HG03196 (cell line): ENCODE results near the gene STK32C.

Experiments used
- ATAC-seq: cut with Tn5 transposase; IDR thresholded peaks from one replicate; pipeline ENCODE4 v1.9.1; 2021; ENCODE audit not compliant: unreplicated experiment

Gene STK32C

DNA sequence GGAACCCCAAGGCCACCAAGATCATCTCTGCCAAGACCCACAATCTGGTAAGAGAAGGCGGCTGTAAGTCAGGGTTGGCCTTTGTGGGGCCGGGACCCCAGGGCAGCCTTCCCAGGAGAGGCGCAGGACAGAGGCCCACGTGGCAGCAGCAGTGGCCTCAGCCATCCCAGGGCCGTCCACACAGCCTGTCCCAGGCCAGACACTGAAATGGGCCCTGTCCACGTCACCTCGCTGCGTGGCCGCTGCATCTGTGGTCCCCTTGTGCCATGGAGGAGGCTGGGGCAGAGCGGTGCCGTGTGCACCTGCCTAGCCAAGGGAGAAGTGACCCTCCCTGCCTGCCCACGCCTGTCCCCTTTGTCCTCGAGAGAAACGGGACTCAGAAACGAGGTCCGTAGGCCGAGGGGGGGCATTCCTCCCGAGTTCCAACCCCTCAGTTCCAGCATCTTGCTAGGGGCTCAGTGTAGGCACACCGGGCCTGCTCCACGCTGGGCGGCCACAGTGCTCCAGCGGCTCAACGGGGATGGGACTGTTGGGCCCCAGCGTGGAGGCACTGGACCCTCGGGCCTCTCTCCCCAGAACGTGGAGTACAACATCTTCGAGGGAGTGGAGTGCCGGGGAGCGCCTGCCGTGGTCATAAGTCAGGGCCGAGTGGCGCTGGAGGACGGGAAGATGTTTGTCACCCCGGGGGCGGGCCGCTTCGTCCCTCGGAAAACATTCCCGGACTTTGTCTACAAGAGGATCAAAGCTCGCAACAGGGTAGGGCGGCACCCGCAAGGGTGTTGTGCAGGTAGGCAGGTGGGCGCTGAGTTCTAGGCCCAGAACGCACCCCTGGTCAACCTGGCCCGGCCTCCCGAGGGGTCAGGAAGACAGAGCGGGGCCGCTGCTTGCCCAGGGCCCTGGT is 105.4 kb downstream of the STK32C start:
- no peak for ATAC-seq

DNA sequence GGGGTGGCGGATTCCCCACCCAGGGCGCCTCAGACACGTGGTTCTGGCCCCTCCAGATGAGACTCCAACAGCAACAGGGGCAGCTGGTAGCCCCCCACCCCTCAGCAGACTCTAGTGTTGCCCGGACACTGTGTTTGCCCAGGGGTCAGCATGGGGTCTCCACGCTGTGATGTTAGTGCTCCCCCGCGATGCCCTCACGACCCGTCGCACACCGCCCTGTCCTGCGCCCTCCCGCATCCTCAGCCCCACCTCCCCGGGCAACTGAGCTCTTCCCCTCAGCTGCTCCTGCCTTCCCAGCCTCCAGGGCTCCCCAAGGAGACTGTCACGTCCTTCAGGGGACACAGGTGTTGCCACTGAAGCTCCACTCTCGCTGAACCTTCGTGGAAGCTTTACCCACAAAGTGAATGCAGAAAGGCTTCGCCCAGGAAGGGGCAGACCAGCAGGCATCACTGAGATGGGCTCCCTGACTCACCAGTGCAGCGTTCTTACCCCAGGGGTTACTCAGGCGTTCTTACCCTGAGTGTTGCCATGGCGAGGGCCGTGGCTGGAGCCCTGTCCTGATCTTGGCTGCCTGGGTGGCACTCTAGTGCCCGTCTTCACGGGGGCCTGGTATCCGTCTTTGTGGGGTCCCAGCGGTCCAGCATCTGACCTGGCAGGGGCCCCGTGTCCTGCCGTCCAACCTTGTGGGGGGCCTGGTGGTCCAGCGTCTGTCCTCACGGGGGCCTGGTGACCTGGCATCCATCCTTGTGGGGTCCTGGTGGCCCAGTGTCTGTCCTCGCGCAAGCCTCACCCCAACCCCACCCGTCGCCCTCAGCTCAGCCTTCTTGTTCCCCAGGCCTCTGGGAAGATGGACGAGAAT is 106.4 kb downstream of the STK32C start:
- no peak for ATAC-seq

DNA sequence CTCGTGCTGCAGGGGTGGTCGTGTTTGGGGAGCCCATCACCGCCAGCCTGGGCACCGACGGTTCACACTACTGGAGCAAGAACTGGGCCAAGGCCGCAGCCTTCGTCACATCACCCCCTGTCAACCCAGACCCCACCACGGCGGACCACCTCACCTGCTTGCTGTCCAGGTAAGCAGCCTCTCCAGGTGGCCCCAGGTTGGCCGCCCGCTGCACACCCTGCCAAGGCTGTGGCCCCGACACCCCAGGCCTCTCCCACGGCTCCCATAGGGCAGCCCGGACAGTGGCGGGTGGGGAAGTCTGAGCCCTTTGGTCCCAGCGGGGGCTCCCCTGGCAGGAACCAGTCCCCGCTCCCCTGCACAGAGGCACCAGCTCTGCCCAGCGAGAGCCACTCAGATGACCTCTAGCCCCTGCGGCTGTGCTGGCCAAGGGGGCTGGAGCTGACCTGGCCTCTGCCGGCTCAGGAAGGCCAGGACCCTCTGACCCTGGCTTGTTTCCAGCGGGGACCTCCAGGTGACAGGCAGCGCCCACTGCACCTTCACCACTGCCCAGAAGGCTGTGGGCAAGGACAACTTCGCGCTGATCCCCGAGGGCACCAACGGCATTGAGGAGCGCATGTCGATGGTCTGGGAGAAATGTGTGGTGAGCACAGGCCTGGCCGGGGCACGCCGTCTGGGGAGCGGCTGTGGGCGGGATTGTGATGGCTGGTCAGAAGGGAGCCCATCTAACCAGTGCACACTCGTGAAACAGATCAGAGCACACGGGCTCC is 107.2 kb downstream of the STK32C start:
- no peak for ATAC-seq

DNA sequence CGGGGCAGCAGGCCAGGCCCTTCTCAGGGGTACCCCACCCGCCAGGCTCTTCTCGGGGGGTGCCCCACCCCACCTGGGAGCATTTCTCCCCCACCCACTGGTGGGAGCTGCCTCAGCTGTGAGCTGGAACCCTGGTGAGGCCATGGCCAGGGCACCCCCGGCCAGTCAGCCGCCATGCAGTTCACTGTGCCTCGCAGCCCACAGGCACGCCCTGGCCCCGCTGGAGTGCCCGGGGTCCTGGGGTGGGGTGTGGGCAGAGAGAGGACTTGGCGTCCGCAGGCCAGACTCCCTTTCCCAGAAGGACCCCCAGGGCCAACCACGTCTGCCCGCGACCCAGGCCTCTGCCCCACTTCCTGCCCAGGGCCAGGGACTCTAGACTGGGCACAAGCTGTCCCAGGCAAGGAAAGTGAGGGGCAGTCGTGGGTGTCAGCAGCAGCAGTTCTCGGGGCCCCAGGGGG is 107.9 kb downstream of the STK32C start:
- no peak for ATAC-seq

DNA sequence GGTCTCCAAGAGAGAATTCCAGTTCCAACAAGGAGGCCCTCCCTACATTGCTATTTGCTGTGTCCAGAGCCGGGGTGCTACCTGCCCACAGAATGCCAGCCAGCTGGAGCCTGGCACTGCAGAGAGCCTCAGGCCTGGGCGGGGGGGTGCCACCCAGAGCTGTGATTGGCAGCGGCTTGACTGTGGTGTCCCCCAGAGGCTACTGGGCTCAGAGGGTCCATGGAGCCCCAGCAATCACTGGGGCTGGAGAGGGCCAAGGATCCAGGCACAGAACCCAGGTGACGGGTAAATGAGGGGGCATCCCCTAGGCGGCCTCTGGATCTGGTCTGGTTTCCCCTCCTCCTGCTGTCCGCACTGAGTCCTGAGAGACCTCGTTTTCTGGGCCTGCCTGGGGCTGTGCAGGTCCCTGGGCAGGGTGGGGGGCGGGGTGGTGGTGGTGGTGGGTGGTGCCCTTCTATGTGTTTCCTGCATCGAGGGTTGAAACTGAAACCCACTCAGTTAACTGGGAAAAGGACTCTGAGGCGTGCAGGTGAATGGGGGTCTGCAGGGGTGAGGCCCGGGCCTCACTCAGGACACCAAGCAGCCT is 108.4 kb downstream of the STK32C start:
- no peak for ATAC-seq

DNA sequence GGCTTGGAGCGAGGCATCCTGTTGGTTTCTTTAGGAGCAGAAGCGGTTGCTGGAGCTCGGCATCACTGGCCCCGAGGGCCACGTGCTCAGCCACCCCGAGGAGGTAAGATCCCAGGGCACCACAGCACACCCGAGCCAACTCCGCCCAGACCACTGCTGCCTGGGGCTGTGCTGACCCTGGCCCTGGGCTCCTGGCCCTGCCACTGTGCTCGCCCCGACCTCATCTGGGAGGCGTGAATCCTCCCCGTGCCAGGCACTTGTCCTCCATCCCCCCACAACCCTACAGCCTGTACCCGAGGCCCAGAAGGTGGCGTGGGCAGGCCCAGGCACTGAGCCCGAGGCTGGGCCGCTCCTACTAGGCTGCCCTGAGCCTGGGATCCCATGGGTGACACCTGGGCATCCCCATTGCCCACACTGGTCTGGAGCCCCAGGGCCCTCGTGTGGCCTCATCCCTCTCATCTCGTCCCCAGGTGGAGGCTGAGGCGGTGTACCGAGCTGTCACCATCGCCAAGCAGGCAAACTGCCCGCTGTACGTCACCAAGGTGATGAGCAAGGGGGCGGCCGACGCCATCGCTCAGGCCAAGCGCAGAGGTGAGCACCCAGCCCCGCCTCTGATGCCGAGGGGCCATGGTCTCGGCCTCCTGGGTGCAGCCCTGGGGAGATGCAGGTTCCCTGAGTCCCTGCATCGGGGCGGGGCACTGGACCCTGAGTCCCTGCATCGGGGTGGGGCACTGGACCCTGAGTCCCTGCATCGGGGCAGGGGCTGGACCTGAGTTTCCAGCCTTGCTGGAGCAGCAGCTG is 109.2 kb downstream of the STK32C start:
- no peak for ATAC-seq

DNA sequence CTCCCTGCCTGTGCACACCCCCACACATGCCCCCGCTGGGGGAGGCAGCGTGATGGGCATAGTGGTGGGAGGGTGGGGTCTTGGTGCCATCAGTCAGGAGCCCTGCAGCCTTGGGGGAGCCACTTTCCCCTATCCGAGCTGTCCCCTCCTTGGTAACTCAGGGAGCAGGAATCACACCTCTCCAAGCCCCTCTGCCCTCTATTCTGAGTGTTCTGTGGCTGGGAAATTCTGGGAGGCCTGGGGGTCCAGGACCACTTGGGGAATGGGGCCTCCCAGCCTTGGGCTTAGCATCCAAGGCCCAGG is 109.7 kb downstream of the STK32C start:
- ATAC-seq = no peak

DNA sequence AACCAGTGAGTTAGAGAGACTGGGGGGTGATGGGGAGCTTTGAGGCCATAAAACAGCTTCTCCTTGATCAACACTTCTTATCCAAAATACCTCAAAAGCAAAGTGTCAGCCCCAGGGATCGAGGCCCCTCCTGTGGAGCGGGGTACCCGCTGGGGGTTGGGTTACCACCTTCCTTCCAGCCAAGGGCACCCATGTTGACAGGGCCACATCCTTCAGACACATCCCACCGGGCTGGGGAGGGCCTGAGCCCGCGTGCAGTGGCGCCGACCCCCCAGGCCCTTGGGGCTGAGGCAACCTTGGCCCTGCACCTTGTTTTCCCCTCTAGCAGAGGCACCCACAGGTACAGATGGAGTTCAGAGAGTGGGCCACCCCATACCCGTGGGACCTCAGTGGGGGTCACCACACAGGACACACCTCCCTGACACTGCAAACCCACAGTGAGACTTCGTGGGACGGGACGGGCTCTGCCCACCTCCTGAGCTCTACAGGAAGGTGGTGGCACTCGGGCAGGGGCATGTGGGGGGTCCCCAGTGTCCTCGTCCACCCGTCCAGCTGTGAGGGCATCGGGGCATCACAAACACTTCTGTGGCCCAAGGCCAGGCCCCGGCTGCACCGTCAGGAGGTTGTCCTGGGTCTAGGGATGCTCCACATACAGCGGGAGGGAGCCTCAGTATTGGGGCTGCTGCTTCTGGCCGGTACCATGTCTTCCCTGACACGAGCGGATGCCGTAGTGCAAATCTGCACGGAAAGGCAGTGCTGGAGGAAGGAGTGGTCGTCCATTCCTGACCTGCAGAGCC is 110.3 kb downstream of the STK32C start:
- ATAC-seq = no peak

DNA sequence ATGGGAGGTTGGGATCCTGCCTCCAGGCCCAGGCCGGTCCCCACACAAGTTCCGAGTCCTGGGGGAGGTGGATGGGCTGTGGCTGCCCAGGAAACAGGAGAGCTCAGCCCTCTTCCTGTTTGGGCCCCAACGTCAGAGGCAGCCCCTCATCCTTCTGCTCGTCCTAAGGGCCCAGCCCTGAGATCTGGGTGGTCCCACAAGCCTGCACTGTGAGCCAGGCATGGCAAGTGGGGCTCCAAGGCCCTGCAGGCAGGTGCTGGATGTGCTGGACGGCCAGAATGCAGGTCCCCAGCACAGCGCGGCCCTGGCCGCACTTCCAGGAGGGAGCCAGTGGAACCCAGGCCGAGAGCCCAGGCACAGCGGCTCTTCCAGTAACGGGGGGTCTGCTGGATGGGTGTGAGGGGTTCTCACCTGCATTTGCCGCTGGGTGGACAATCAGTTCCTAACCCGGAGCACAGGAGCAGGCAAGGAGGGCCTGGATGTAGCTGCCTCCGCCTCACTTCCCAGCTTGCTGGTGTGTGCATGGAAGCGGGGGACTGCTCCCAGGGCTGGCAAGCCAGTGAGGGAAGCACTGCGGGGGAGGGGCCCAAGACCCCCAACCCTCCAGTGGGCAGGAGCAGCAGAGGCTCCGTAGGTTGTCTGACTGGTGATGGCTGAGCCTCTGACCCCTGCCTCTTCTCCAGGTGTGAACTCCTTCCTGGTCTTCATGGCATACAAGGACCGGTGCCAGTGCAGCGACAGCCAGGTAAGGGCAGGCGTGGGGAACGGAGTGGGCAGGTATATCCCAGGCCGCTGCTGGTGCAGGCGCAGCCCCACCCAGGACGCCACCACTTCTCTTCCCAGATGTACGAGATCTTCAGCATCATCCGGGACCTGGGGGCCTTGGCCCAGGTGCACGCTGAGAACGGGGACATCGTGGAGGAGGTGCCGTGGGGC is 111.3 kb downstream of the STK32C start:
- no peak for ATAC-seq

DNA sequence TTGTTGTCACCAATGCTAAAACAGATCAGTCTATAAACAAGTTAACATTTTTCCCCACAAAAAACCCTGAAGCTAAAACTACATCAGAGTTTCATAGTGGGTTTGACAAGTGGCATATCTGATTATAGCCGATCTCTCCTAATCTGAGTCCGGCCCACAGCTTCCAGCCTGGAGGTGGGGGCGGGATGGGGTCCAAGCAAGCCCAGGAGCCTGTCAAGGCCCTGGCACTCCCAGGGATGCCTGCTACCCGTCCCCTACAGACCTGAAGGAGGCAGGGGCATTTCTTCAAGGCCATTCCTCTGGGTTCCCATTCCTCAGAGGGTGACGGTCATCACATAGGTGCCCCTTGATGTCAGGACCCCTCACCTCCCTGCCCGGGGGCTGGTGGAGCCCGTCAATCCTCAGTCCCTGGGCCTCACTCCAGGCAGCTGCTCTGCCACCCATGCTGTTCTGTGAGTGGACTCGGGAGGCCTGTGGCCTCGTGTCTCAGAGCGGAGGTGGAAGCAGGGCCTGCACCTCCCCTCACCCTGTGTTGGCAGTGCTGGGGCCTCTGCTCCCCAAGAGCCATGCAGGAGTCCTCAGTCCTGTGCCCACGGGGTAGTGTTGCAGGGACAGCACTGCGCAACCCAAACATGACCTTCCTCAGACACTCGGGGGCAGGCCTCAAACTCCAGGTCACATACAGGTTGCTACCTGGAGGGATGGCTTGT is 112.2 kb downstream of the STK32C start:
- no peak for ATAC-seq

DNA sequence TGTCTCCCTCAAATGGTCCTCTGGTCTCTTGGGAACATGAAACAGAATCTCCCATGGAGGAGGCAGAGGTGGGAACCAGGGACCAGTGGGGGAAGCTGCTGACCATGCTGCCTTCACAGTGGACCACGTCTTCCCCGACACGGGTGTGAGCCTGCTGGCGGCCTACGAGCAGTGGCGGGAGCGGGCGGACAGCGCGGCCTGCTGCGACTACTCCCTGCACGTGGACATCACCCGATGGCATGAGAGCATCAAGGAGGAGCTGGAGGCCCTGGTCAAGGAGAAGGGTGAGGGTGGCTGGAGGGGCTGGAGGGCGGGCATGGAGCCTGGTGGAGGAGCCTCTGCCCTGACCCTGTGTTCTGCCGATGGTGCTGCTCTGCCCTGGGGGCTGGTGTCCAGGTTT is 113.0 kb downstream of the STK32C start:
- no peak for ATAC-seq

DNA sequence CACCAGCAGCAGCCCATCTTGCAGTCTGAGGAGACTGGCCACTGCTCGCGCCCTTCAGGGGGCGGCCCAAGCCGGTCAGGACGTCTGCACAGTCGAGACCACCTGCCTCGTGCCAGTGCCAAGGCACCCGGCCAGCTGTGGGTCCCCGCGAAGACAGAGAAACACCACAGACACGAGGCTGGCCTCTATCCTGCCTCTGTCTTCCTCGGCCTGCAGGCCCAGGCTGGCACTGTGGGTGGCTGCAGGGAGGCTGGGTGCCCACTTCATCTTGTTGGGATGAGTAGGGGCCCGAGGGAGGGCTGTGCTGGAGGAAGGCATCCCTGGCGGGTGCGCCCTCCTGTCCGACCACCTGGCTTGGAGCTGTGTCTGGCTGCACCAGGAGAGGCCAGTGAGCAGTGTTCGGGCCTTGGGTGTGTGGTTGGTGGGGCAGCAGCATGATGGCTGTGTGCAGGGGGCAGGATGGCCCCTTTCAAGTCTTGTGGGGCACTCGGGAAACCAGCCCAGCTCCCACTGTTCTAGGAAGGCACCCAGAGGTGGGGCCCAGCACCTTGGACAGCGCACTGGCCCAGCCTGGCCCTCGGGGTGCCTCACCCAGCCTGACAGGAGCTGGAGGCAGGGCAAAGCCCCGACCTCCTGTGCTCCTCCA is 113.7 kb downstream of the STK32C start:
- ATAC-seq = no peak

DNA sequence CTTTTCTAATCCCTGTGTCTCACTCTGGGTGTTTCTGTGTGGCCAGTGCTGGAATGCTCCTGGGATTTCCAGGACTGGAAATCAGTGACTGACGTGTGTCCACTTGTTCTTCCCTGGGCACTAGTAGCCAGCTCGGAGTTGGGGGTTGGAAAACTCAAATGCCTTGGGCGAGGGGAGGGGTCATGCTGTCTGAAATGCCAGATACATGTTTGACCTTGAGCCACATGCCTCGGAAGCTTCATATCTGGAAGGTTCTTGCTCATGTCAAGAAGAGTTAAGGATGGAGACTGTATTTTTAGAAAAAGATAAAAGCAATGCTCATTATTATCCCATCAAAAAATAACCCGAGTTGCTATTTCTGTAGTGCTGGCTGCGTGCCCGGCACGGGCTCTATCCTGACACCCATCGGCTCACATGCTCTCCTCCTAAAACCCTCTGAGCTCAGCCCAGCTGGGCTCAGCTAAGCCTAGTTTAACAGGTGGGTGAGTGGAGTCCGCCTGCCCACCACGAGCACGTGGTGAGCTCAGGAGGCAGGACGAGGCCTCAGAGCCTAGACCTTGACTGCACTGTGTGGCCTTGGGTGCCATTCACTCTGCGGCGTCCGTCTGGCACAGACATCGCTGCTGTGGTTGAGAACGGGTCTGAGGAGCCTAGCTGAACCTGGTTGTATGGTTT is 114.6 kb downstream of the STK32C start:
- no peak for ATAC-seq

DNA sequence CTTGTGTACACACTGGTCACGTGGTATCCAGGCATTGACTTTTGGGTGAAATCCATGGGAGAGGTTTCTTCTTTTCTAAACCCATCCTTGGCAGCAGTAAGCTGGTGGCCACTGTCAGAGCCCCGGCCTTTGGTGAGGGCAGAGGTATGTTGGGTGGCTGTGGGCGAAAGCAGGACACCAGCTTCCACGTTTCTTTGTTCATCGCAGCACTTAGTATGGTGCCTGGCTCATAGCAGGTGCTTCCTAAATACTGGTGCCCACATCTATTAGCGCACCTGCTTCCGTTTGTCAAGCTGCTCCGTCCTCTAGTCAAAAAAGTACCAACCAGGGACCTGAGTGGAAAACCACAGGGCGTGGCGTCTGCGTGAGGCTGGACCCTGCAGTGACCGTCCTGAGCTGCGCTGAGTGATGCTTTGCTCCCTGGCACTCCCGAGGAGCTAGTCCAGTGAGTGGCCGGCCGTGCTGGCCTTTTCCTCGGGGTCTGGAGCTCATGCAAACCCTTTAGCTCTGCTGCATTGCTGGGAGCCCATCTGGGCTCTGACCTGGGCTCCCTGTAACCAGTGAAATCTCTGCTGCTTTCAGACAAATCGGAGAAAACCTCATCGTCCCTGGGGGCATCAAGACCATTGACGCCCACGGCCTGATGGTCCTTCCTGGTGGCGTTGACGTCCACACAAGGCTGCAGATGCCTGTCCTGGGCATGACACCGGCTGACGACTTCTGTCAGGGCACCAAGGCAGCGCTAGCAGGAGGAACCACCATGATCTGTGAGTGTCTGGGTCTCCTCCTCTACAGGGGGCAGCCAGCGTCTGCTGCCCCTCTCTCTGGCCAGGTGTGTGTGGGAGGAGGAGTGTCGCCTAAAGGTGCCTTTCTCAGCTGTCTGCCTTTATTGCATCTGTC is 115.4 kb downstream of the STK32C start:
- no peak for ATAC-seq

DNA sequence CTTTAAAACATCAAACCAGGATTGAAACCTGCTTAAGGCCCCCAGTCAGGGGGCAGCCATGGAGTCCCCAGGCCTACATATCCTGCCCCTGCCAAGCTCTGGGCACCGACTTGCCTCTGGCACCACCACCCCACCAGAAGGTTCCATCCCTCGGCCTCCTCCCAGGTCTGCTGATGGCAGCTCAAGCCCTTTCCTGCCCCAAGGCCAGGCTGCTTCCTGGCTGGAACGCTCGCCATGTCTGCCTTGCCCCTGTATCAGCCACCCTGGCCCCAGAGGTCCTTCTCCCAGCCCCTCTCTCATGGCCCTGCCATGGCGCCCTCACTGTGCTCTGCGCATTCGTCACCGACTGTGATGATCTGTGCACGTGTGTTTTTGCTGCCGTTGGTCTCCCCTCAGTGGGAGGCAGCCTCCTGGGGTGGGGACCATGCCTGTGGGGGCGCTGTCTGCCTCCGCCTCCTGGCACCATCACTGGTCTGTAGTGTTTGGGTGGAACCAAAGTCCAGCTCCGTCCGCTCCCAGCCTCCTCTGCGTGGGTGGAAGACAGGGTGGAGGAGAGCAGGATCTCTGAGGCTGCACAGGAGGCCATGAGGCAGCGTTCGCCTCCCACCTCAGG is 117.8 kb downstream of the STK32C start:
- ATAC-seq = no peak
